H1 (cell line): ENCODE measurements around the gene GRP. TPM values are rescaled to one million over a fixed set of nuclear protein-coding genes. Genes with fewer than 3 reads are reported as not detected.

Experiments used
- CTCF ChIA-PET: fragments of 300-600 bp; sonication (Branson Sonifier 250); formaldehyde crosslinking; loops from one replicate; lab custom pipeline; 2021; ENCODE audit not compliant: partially characterized antibody; lab: Charles Lee
- POLR2A ChIA-PET: fragments of 300-600 bp; sonication (Branson Sonifier 250); formaldehyde crosslinking; loops from one replicate; lab custom pipeline; 2021; ENCODE audit warnings: inconsistent platforms; ENCODE audit not compliant: partially characterized antibody; lab: Charles Lee
- DNase-seq, 2 experiments: peaks; one replicate each; pipeline versions ENCODE4 v3.0.0 to v3.0.0-alpha.2; 2010 to 2022; ENCODE audit warnings: low spot score in 2 of 2, low read depth in 1 of 2, mixed read lengths in 1 of 2
- FAIRE-seq: peaks from 2 replicates; lab custom pipeline; 2011; peaks lifted over from hg19 to GRCh38; lab: Jason Lieb, UNC
- H2AFZ ChIP-seq: 2 replicates; pipeline ENCODE4 v1.8.1; 2012; ENCODE audit warnings: low read length, inconsistent platforms
- H2AK5ac ChIP-seq: 2 replicates; pipeline ENCODE4 v1.6.1; 2013; ENCODE audit warnings: low read depth, low read length
- H2BK120ac ChIP-seq: replicated peaks from 2 replicates; pipeline ENCODE3; 2013; ENCODE audit warnings: low read depth, low read length, inconsistent platforms
- H2BK12ac ChIP-seq: 2 replicates; pipeline ENCODE4 v1.6.1; 2013; ENCODE audit warnings: low read depth, low read length
- H2BK15ac ChIP-seq: 2 replicates; pipeline ENCODE4 v1.6.1; 2013; ENCODE audit warnings: low read length
- H2BK20ac ChIP-seq: 2 replicates; pipeline ENCODE4 v1.6.1; 2013; ENCODE audit warnings: low read length
- H2BK5ac ChIP-seq: 2 replicates; pipeline ENCODE4 v1.6.1; 2013; ENCODE audit warnings: low read depth, low read length
- H3K14ac ChIP-seq: 2 replicates; pipeline ENCODE4 v1.6.1; 2013; ENCODE audit warnings: inconsistent platforms; ENCODE audit not compliant: insufficient read length
- H3K18ac ChIP-seq: 2 replicates; pipeline ENCODE4 v1.6.1; 2013; ENCODE audit warnings: low read length; ENCODE audit errors: extremely low read depth
- H3K23ac ChIP-seq: 2 replicates; pipeline ENCODE4 v1.6.1; 2013; ENCODE audit warnings: inconsistent platforms; ENCODE audit not compliant: insufficient read length
- H3K23me2 ChIP-seq: 2 replicates; pipeline ENCODE4 v1.6.1; 2013; ENCODE audit warnings: low read depth, low read length
- H3K27ac ChIP-seq: 2 replicates; pipeline ENCODE4 v1.6.1; 2011; ENCODE audit warnings: low read depth, low read length, inconsistent platforms
- H3K27me3 ChIP-seq, 4 experiments: replicated peaks in 1 of 4; 1 replicate in 1 of 4; 2 replicates in 3 of 4; pipeline versions ENCODE4 v1.6.1 to v1.8.1; 2011 to 2013; ENCODE audit warnings: low read length in 3 of 4, mild to moderate bottlenecking in 3 of 4, inconsistent platforms in 2 of 4, mixed read lengths in 2 of 4, moderate library complexity in 1 of 4; ENCODE audit not compliant: control insufficient read depth in 3 of 4, insufficient read depth in 3 of 4; ENCODE audit errors: extremely low read depth in 1 of 4
- H3K36me3 ChIP-seq, 4 experiments: 2 replicates each; pipeline versions ENCODE4 v1.6.1 to v1.8.1; 2011 to 2013; ENCODE audit warnings: mild to moderate bottlenecking in 4 of 4, low read length in 3 of 4, moderate library complexity in 2 of 4, control low read depth in 1 of 4, inconsistent platforms in 1 of 4; ENCODE audit not compliant: insufficient read depth in 4 of 4, control insufficient read depth in 2 of 4
- H3K4ac ChIP-seq: replicated peaks from 2 replicates; pipeline ENCODE3; 2013; ENCODE audit warnings: low read length, low read depth, mixed read lengths, inconsistent platforms; ENCODE audit not compliant: insufficient read length
- H3K4me1 ChIP-seq, 4 experiments: replicated peaks in 1 of 4; 1 replicate in 1 of 4; 2 replicates in 3 of 4; pipeline versions ENCODE4 v1.6.1 to v1.8.1; 2011 to 2013; ENCODE audit warnings: low read length in 3 of 4, inconsistent platforms in 2 of 4, mixed read lengths in 1 of 4; ENCODE audit not compliant: insufficient read depth in 4 of 4, control insufficient read depth in 3 of 4
- H3K4me2 ChIP-seq, 2 experiments: 2 replicates each; pipeline versions ENCODE4 v1.6.1 to v1.8.1; 2011 to 2013; ENCODE audit warnings: low read depth in 2 of 2, low read length in 2 of 2, control low read depth in 1 of 2, inconsistent platforms in 1 of 2, mild to moderate bottlenecking in 1 of 2; ENCODE audit not compliant: insufficient read depth in 1 of 2
- H3K4me3 ChIP-seq, 4 experiments: fragments of 200-600, 300-600 bp in 1 of 4; sonication (generic), shearing (Covaris generic), sonication (Bioruptor Twin) in 1 of 4; 2 replicates each; pipeline versions ENCODE4 v1.5.1 to v1.8.1; 2011 to 2016; ENCODE audit warnings: low read length in 4 of 4, low read depth in 3 of 4, control low read depth in 2 of 4, inconsistent platforms in 2 of 4, mild to moderate bottlenecking in 2 of 4, mixed read lengths in 1 of 4, moderate library complexity in 1 of 4; ENCODE audit not compliant: insufficient read depth in 2 of 4; ENCODE audit errors: extremely low read depth in 1 of 4
- H3K56ac ChIP-seq: replicated peaks from 2 replicates; pipeline ENCODE3; 2013; ENCODE audit warnings: low read depth, mild to moderate bottlenecking, mixed read lengths, low read length, inconsistent platforms; ENCODE audit not compliant: insufficient read length
- H3K79me1 ChIP-seq: 2 replicates; pipeline ENCODE4 v1.6.1; 2013; ENCODE audit warnings: low read depth, low read length, control low read depth
- H3K79me2 ChIP-seq, 2 experiments: 2 replicates each; pipeline versions ENCODE4 v1.6.1 to v1.8.1; 2012 to 2013; ENCODE audit warnings: low read length in 2 of 2, mild to moderate bottlenecking in 2 of 2, inconsistent platforms in 1 of 2; ENCODE audit not compliant: insufficient read depth in 2 of 2, control insufficient read depth in 1 of 2
- H3K9ac ChIP-seq, 4 experiments: replicated peaks in 1 of 4; 1 replicate in 1 of 4; 2 replicates in 3 of 4; pipeline versions ENCODE4 v1.6.1 to v1.8.1; 2011 to 2013; ENCODE audit warnings: low read depth in 3 of 4, low read length in 3 of 4, control low read depth in 2 of 4, mild to moderate bottlenecking in 2 of 4, moderate library complexity in 2 of 4, inconsistent platforms in 1 of 4; ENCODE audit errors: extremely low read depth in 1 of 4
- H3K9me3 ChIP-seq, 2 experiments: 2 replicates each; pipeline versions ENCODE4 v1.6.1 to v1.8.1; 2012 to 2013; ENCODE audit warnings: mild to moderate bottlenecking in 2 of 2, moderate library complexity in 2 of 2, control low read depth in 1 of 2, inconsistent platforms in 1 of 2, low read depth in 1 of 2, low read length in 1 of 2, mixed read lengths in 1 of 2; ENCODE audit not compliant: insufficient read depth in 2 of 2
- H4K20me1 ChIP-seq, 2 experiments: replicated peaks in 1 of 2; 2 replicates each; pipeline versions ENCODE3 to v1.8.1; 2011 to 2013; ENCODE audit warnings: inconsistent platforms in 2 of 2, low read length in 2 of 2, mild to moderate bottlenecking in 1 of 2; ENCODE audit not compliant: insufficient read depth in 2 of 2, control insufficient read depth in 1 of 2
- H4K5ac ChIP-seq: 2 replicates; pipeline ENCODE4 v1.6.1; 2013; ENCODE audit warnings: low read length, low read depth, mixed read lengths, inconsistent platforms; ENCODE audit not compliant: insufficient read length
- H4K8ac ChIP-seq: 2 replicates; pipeline ENCODE4 v1.8.0; 2013; ENCODE audit warnings: mild to moderate bottlenecking, moderate library complexity, low read length, inconsistent platforms; ENCODE audit not compliant: insufficient read depth; ENCODE audit errors: extremely low read depth
- H4K91ac ChIP-seq: replicated peaks from 2 replicates; pipeline ENCODE3; 2013; ENCODE audit warnings: low read length, mixed read lengths, inconsistent platforms; ENCODE audit not compliant: insufficient read length
- ASH2L ChIP-seq: fragments of 200-600, 300-600 bp; sonication (generic); IDR thresholded peaks from one replicate; pipeline ENCODE4 v1.7.1; 2017; ENCODE audit warnings: low read length
- BACH1 ChIP-seq: IDR thresholded peaks from 2 replicates; pipeline ENCODE4 v1.6.1; 2012; ENCODE audit warnings: low read length, improper control_type of control experiment
- GABPA ChIP-seq: IDR thresholded peaks from 2 replicates; pipeline ENCODE4 v1.6.1; 2011; ENCODE audit warnings: mild to moderate bottlenecking, low read length, moderate library complexity, borderline replicate concordance; ENCODE audit not compliant: insufficient read depth
- GTF2F1 ChIP-seq: IDR thresholded peaks from 2 replicates; pipeline ENCODE4 v1.6.1; 2012; ENCODE audit warnings: low read depth, low read length, improper control_type of control experiment, borderline replicate concordance
- KDM1A ChIP-seq: fragments of 200-600, 300-600 bp; sonication (generic); IDR thresholded peaks from 2 replicates; pipeline ENCODE4 v1.7.1; 2016; ENCODE audit warnings: mild to moderate bottlenecking, low read length, borderline replicate concordance
- KDM4A ChIP-seq: IDR thresholded peaks from one replicate; pipeline ENCODE4 v1.7.1; 2012; ENCODE audit warnings: low read depth, mild to moderate bottlenecking, moderate library complexity, low read length, inconsistent platforms; ENCODE audit not compliant: severe bottlenecking
- KDM5A ChIP-seq: fragments of 200-600 bp; IDR thresholded peaks from 2 replicates; pipeline ENCODE4 v1.7.1; 2012; ENCODE audit warnings: mild to moderate bottlenecking, low read length, inconsistent platforms, mixed read lengths
- POLR2AphosphoS5 ChIP-seq: IDR thresholded peaks from 2 replicates; pipeline ENCODE4 v1.6.1; 2011; ENCODE audit warnings: low read depth, low read length
- POU5F1 ChIP-seq: IDR thresholded peaks from 2 replicates; pipeline ENCODE4 v1.6.1; 2011; ENCODE audit warnings: low read depth, mild to moderate bottlenecking, low read length, moderate library complexity
- SIN3A ChIP-seq, 2 experiments: IDR thresholded peaks in 1 of 2; conservative IDR thresholded peaks in 1 of 2; 2 replicates each; pipeline ENCODE4 v1.6.1; 2011 to 2012; ENCODE audit warnings: low read length in 2 of 2, improper control_type of control experiment in 1 of 2, low read depth in 1 of 2, mild to moderate bottlenecking in 1 of 2
- SIRT6 ChIP-seq: IDR thresholded peaks from one replicate; pipeline ENCODE4 v1.7.1; 2012; ENCODE audit warnings: low read length, inconsistent platforms
- SIX5 ChIP-seq: IDR thresholded peaks from 2 replicates; pipeline ENCODE4 v1.6.1; 2011; ENCODE audit warnings: mild to moderate bottlenecking, low read depth, low read length
- SP2 ChIP-seq: IDR thresholded peaks from 2 replicates; pipeline ENCODE4 v1.6.1; 2012; ENCODE audit warnings: mild to moderate bottlenecking, low read length, inconsistent platforms
- SP4 ChIP-seq: IDR thresholded peaks from 2 replicates; pipeline ENCODE4 v1.6.1; 2012; ENCODE audit warnings: low read length, inconsistent platforms
- TBP ChIP-seq: IDR thresholded peaks from 2 replicates; pipeline ENCODE4 v1.6.1; 2011; ENCODE audit warnings: low read depth, low read length, improper control_type of control experiment
- YY1 ChIP-seq: IDR thresholded peaks from 2 replicates; pipeline ENCODE4 v1.6.1; 2011; ENCODE audit warnings: low read depth, mild to moderate bottlenecking, low read length
- ZNF274 ChIP-seq: IDR thresholded peaks from 2 replicates; pipeline ENCODE4 v1.7.0; 2012; ENCODE audit warnings: low read length, borderline replicate concordance; ENCODE audit errors: extremely low read depth
- polyA plus RNA-seq, 7 experiments: library from polyadenylated mRNA; depleted of rRNA in 3 of 7; stranded (reverse) in 5 of 7; unstranded in 2 of 7; fragments of >200 nt in 5 of 7; fragments of 200-250 nt in 2 of 7; gene quantifications; 1 replicate in 5 of 7; 2 replicates in 1 of 7; 4 replicates in 1 of 7; pipeline versions ENCODE4 v1.2.1 to v1.2.3, GENCODE V29; 2011 to 2013; ENCODE audit warnings: missing spikeins in 2 of 7, mixed read lengths in 2 of 7
- total RNA-seq: library from RNA; stranded (reverse); fragmentation: NEBNext Ultra II Directional; extraction: Animal tissue kit (Norgen Biotek cat#: 25700); gene quantifications from 2 replicates; pipeline ENCODE4 v1.2.1, GENCODE V29; 2021

Gene GRP
- total and polyA plus RNA-seq, 2 of the 8 experiments (the other 6 are each of a cell fraction or from before 2014, with no cell fraction given): not detected

- Histone ChIP-seq H3K27ac (no peak overlapping the region), H4K8ac (no peak overlapping the region), H2BK12ac (no peak overlapping the region), H3K23me2 (no peaks in the 10 kb centered on the region), H3K4me2 (no peak overlapping the region), H3K18ac (no peak overlapping the region), H3K56ac (no peak overlapping the region), H3K4me3 (no peak overlapping the region), H3K9me3 (no peaks in the 10 kb centered on the region), H3K79me1 (no peaks in the 10 kb centered on the region), H3K79me2 (no peaks in the 10 kb centered on the region), H4K91ac (no peak overlapping the region), H3K4ac (no peak overlapping the region), H2BK120ac (no peak overlapping the region), H3K36me3 (no peaks in the 10 kb centered on the region), H3K4me1 (no peaks in the 10 kb centered on the region), H3K27me3 (peaks cover 0 to 1% (median 0%) of the 10 kb centered on the region in 4 experiments; a peak in 2 of 7 replicates), H3K23ac (no peak overlapping the region), H2AFZ (no peak overlapping the region; the same call in 1 of the 2 replicates), H4K20me1 (no peaks in the 10 kb centered on the region), H3K9ac (no peak overlapping the region), H2BK20ac (no peak overlapping the region), H2BK5ac (no peak overlapping the region), H2AK5ac (no peak overlapping the region), H4K5ac (no peak overlapping the region), H3K14ac (no peak overlapping the region), H2BK15ac (no peak overlapping the region)
- CTCF ChIA-PET: interaction anchor here (1.0 to 4.8 kb wide), 3 partner anchors 8 to 36 kb away, joined by 3 to 33 read pairs (median 3); no protein-coding TSS in a partner anchor
- POLR2A ChIA-PET: no interaction called here
- no peak for FAIRE-seq
- DNase-seq: no peak
- no peak for TF ChIP-seq ASH2L
- no peak for TF ChIP-seq TBP
- TF ChIP-seq SP4: no peak
- TF ChIP-seq POU5F1: no peak
- TF ChIP-seq ZNF274: no peak
- TF ChIP-seq YY1: no peak
- TF ChIP-seq GABPA: no peak
- TF ChIP-seq KDM5A: no peak
- no peak for TF ChIP-seq SIRT6
- no peak for TF ChIP-seq SIX5
- TF ChIP-seq KDM1A: no peak
- no peak for TF ChIP-seq POLR2AphosphoS5
- TF ChIP-seq GTF2F1: no peak
- TF ChIP-seq KDM4A: no peak
- no peak for TF ChIP-seq SP2
- TF ChIP-seq SIN3A (conservative IDR thresholded peaks at IDR 0.05 in 1 of 2, IDR thresholded peaks at IDR 0.05 in 1 of 2; ENCODE audit: low read depth in 1 of 2, low read length in 2 of 2): no peak
- no peak for TF ChIP-seq BACH1
These were observed 18.4 kb downstream of the GRP start for GRCh38 chr18:59238385-59238784.
